HG02885 (cell line): Measurements from ENCODE around the gene KBTBD6.
"Not testable (repeated sequence)": the region's sequence is repeated elsewhere in the genome, so short reads cannot be mapped to it uniquely, and the experiment has no call there.

ENCODE experiments used
- ATAC-seq: cut with Tn5 transposase; IDR thresholded peaks from one replicate; pipeline ENCODE4 v1.9.1; 2021; ENCODE audit warnings: mild to moderate bottlenecking; ENCODE audit not compliant: unreplicated experiment, poor library complexity

The KBTBD6 gene

DNA sequence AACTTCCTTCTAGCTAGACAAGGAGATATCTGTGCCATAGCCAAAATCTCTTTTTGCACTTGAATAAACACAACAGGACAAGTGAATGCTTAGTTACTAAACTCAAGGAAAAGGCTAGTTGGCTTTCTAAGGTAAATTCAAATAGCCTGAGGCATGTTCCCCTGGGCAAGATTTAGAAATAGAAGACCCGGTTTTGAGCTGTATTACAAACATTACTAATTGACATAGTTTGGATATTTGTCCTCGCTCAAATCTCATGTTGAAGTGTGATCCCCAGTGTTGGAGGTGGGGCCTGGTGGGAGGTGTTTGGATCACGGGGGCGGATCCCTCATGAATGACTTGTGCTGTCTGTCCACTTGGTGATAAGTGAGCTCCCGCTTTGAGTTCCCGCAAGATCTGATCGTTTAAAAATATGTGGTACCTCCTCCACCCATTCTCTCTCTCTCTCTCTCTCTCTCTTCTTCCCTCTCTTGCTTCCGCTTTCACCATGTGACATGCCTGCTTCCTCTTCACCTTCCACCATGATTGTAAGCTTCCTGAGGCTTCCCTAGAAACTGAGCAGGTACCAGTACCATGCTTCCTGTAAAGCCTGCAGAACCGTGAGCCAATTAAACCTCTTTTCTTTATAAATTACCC, 3.9 kb upstream of the KBTBD6 start:
- no peak for ATAC-seq

DNA sequence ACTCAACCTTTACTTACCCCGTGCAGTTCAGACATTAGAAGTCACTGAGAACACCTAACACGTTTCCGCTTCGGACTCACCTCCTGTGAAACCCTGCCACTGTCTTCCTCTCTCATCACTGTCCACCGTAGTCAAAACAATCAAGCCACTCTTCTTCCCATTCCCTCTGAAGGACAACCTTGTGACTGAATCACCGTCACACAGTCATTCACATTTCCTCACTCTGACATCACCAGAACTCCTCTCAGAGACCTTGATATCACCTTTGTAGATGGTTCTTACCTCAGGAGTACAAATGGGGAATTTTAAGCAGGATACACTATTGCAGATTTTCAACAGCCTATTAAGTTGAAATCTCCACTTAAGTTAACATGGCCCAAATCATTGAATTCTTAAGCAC, 1.3 kb upstream of the KBTBD6 start:
- ATAC-seq, result no peak

DNA sequence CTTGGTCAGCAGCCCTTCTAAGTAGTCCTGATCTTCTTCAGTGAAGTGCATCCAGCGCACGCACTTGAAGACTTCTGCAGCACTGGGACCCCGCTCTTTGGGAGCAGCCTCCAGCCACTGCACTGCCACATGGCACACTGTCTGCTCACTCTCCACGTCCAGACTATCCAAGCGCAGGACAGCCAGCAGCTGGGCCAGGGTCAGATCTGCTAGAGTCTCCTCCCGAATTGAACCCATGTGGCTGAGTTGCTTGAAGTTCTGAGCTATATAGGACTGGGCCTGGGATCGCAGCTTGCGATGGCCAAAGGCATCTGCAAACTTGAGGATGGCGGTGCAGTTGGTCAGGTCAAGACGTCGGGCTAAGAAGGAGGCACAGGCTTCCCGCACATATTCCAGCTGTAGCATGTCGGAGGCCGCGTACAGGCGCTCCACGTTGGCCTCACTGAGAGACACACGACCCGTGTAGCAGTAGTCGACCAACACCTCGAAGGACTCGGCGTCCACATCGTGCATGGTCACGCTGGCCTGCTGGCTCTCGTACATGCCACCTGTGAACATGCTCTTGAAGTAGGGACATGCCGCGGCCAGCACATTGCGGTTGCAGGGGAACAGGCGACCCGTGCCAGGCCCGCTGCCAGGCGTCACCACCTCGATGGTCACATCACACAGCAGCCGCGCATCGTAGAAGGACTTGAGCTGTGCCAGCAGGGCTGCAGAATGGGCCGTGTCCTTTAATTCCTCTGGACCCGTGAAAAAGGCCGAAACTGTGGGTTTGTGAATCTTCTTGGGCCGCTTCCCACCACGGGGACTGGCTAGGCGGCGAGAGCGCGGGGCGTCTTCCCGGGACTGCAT, 716 bp downstream of the KBTBD6 start:
- peak; percentile 1 for ATAC-seq

DNA sequence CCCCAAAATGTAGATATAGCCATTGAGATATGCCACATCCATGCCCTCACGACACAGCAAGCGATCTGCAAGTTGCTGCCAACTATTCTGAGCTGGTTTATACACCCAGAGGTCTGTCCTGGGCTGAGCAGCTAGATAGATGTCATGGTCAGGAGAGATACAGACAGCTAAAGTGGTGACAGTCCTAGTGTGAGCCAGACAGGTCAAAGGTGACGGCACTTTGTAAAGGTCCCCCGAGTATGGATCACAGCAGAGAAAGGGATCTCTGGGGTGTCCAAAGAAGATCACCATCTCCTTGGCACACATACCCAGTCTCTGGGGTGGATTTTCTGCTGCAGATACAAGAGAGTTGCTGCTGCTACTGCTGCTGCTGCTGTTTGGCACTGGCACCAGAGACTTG, 1.4 kb downstream of the KBTBD6 start:
- ATAC-seq, result not testable (repeated sequence)

GRCh38 chr13:41130356-41130755, 2.2 kb downstream of the KBTBD6 start:
- ATAC-seq, result no peak

GRCh38 chr13:41127701-41128100, 4.9 kb downstream of the KBTBD6 start:
- no peak for ATAC-seq

DNA sequence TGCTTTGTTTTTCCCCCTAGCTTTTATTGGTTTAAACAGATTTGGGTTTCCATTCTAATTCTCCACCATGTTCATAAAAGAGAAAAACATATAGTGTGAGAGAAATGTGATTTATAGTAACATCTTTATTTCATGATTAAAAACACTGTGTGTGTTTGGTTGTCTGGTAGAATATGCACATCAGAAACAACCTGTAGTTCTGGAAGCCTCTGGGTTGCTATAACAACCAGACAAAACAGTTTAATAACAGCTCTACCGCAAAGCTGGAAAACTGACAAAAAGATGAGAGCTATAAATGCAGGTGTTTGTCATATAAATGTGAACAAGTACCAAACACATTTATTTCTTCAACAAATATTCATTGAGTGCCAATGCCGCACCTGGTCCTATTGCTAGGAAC, 9.8 kb downstream of the KBTBD6 start:
- no peak for ATAC-seq

- no peak for ATAC-seq
These were observed 14.7 kb downstream of the KBTBD6 start for GRCh38 chr13:41117869-41118268.

GRCh38 chr13:41111454-41111853, 21.1 kb downstream of the KBTBD6 start:
- no peak for ATAC-seq

DNA sequence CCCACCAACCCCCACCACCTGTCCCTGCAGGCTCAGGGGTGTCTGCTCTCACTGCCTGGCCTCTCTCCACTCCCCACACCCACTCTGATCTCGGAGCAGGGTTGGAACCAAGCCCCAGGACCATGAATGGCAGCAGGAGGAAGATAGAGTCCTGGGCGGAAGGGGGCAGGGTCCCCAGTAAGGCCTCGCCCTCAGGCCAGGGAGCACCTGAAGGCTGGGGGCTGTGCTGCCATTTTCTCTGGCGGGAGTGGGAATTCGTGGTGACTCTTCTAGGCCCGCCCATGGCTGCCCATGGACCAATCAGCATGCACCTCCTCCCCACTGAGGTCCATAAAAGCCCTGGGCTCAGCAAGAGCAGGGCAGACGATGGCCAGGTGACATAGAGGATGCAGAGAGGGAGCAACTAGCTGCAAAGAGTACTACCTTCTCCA, 25.0 kb downstream of the KBTBD6 start:
- ATAC-seq, result no peak

- no peak for ATAC-seq
These were observed 25.5 kb downstream of the KBTBD6 start for GRCh38 chr13:41107104-41107571.

- no peak for ATAC-seq
These were observed 32.6 kb downstream of the KBTBD6 start for GRCh38 chr13:41099986-41100385.

GRCh38 chr13:41098761-41099160, 33.8 kb downstream of the KBTBD6 start:
- ATAC-seq, result no peak

GRCh38 chr13:41095681-41096080, 36.9 kb downstream of the KBTBD6 start:
- not testable (repeated sequence) for ATAC-seq

- ATAC-seq, result no peak
These were observed 46.5 kb downstream of the KBTBD6 start for GRCh38 chr13:41085961-41086585.

- ATAC-seq, result no peak
These were observed 52.9 kb downstream of the KBTBD6 start for GRCh38 chr13:41079725-41080124.
